NCI-H1436 treated with DMSO at 0.1 percent for 48 hours (cell line): Measurements from ENCODE around the gene PAXIP1.
"Not testable (repeated sequence)": the region's sequence is repeated elsewhere in the genome, so short reads cannot be mapped to it uniquely, and the experiment has no call there.

Experiments used
- DNase-seq: peaks from one replicate; lab custom pipeline; 2025; lab: John Stamatoyannopoulos, UW

The PAXIP1 gene

GRCh38 chr7:155003092-155003375, at the start of gene PAXIP1:
Gene PAXIP1, minus strand, starts transcription at chr7:155003124. Its CDS starts 195 bp downstream, at chr7:155002929.
- DNase-seq, result no peak

- DNase-seq, result no peak
Measured at GRCh38 chr7:155051355-155051754, 48.4 kb upstream of the PAXIP1 start.

GRCh38 chr7:155048006-155048405, 45.1 kb upstream of the PAXIP1 start:
- DNase-seq, result no peak

GRCh38 chr7:155043756-155044155, 40.8 kb upstream of the PAXIP1 start:
- DNase-seq, result no peak

- no peak for DNase-seq
Measured at GRCh38 chr7:155038335-155038734, 35.4 kb upstream of the PAXIP1 start.

GRCh38 chr7:155034495-155034894, 31.6 kb upstream of the PAXIP1 start:
- DNase-seq, result not testable (repeated sequence)

- no peak for DNase-seq
Measured at GRCh38 chr7:155032978-155033377, 30.1 kb upstream of the PAXIP1 start.

- DNase-seq, result no peak
Measured at GRCh38 chr7:155027879-155028278, 25.0 kb upstream of the PAXIP1 start.

GRCh38 chr7:155021699-155022145, 18.8 kb upstream of the PAXIP1 start:
- no peak for DNase-seq

- DNase-seq, result no peak
Measured at GRCh38 chr7:155020996-155021395, 18.1 kb upstream of the PAXIP1 start.

GRCh38 chr7:155017834-155018233, 14.9 kb upstream of the PAXIP1 start:
- no peak for DNase-seq

GRCh38 chr7:155011086-155011485, 8.2 kb upstream of the PAXIP1 start:
- DNase-seq, result no peak

GRCh38 chr7:155009570-155010157, 6.7 kb upstream of the PAXIP1 start:
- no peak for DNase-seq

GRCh38 chr7:155007947-155008346, 5.0 kb upstream of the PAXIP1 start:
- DNase-seq, result no peak

GRCh38 chr7:155003376-155004214, 671 bp upstream of the PAXIP1 start:
- no peak for DNase-seq

- no peak for DNase-seq
Measured at GRCh38 chr7:155002411-155003091, 373 bp downstream of the PAXIP1 start.

- no peak for DNase-seq
Measured at GRCh38 chr7:155001756-155002410, 1.0 kb downstream of the PAXIP1 start.

GRCh38 chr7:155000795-155001194, 2.1 kb downstream of the PAXIP1 start:
- no peak for DNase-seq

GRCh38 chr7:154998481-154998880, 4.4 kb downstream of the PAXIP1 start:
- DNase-seq, result no peak

GRCh38 chr7:154997840-154998370, 5.0 kb downstream of the PAXIP1 start:
- DNase-seq, result no peak

- no peak for DNase-seq
Measured at GRCh38 chr7:154996756-154997155, 6.2 kb downstream of the PAXIP1 start.

GRCh38 chr7:154996101-154996500, 6.8 kb downstream of the PAXIP1 start:
- DNase-seq, result no peak
